Eye (tissue), 1 donor: ENCODE measurements around the gene EHMT1.
"Not testable (repeated sequence)": the region's sequence is repeated elsewhere in the genome, so short reads cannot be mapped to it uniquely, and the experiment has no call there.

Experiments
- DNase-seq: peaks from one replicate; pipeline ENCODE4 v3.0.0-alpha.2; 2015

EHMT1 gene

GRCh38 chr9:137878146-137878941 is 259.5 kb downstream of the EHMT1 start:
- peak; percentile 88 for DNase-seq

GRCh38 chr9:137879052-137879451 is 260.2 kb downstream of the EHMT1 start:
- no peak for DNase-seq

DNA sequence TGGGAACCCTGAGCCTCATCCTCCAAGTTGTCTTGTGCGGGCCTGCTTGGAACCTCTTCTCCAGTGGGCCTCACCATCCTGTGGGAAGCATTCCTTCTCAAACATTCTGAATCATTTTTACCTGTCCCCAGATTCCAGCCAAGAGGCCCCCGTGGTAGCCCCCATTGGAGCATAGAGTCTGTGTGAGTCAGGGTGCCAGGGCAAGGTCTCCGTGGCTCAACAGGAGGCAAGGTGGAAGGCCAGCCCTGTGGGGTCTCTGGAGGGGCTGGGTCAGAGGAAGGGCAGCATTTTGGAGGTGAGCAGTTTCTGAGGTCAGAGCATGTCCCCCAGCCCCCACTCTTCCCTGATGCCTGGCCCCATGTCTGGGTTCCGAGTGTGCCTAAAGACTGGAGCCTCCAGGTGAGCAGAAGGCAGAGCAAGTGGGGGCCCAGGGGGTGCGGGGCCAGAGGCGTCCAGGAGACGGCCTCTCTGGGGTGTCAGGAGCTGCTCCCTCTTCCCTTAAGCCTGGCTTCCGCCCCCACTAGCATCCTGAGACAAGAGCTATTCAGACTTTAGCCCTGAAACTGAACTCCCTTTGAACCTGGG is 260.9 kb downstream of the EHMT1 start:
- no peak for DNase-seq

- no peak for DNase-seq
Observed at GRCh38 chr9:137880160-137880975, 261.6 kb downstream of the EHMT1 start.

DNA sequence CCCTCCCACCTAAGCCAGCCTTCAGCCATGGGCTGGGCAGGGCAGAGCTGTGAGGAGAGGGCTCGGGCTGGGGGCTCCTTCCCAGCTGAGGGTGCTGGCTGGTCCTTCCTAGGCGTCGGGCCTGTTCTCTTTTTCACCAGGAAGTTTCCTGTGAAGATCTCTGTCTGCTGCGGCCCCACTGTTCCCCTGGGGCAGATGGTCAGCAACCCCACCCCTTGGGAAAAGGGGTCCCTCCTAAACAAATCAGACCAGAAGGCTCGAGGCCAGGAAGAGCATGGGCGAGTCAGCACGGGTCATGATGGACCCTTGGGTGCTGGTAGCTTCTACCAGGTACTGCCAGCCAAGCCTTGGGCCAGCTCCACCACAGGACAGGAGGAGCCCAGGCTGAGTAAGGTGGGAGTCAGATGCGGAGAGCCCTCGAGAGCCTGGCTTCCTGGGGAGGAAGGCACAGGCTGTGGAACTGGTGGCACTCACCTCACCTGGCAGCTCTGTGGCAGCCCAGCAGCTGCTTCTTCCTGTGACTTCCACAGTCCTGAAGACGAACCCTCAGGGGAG is 262.2 kb downstream of the EHMT1 start:
- DNase-seq, result no peak

DNA sequence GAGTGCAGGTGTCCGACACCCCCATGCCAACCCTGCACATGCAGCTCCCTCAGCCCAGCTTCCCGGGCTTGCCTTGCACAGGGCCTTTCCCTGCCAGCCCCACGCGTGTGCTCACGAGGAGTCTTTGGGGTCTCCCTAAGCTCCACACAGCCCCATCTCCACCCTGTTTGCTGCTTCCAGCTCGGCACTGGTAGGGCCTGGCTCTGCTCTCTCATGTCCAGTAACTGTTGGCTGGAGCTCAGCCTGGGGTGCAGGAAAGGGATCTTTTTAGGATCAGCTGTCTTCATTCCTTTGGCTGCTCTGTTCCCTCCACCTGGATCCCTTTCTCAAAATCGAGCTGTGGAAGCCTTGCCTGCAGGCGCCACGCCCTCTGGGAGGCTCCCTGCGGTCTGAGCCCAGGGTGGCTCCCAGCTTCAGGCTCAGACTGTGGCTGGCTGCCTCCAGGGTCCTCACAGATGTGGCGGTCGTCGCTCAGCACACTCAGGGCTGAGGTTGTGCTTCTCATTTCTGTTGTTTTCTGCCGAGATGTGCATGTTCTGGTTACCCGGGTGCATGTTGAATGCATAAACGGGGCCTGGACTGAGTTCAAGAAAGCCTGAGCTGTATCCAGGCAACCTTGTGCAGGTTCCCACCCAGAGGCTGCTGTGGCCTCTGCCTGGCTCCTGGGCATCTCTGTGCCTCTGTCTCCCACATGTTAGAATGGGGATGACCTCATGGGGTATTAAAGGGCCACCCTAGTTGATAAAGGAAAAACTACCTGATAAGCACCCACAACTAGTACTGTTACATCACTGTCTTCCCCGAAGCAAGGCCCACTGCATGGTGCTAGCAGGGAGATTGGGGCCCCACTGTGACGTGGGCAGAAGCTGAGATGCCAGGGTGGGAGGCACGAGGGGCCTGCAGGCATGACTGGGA is 263.0 kb downstream of the EHMT1 start:
- no peak for DNase-seq

GRCh38 chr9:137882506-137882821 is 263.7 kb downstream of the EHMT1 start:
- no peak for DNase-seq

DNA sequence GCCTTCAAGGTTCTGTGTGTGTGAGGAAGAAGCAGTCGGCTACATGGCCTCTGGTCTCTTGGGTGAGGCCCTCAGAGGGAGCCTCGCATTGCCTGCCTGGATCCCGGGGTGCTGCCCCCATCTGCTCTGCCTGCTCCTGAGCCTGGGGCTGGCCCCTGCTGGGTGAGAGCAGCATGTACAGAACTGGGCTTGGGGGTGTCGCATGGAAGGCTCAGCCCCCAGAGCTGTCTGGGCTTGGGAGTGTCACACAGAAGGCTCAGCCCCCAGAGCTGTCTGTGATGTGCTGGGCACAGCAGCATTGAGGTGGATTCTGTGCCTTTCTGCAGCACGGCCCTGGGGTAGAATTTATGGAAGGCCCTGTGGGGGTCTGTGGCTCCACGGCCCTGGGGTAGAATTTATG is 265.2 kb downstream of the EHMT1 start:
- DNase-seq, result not testable (repeated sequence)

DNA sequence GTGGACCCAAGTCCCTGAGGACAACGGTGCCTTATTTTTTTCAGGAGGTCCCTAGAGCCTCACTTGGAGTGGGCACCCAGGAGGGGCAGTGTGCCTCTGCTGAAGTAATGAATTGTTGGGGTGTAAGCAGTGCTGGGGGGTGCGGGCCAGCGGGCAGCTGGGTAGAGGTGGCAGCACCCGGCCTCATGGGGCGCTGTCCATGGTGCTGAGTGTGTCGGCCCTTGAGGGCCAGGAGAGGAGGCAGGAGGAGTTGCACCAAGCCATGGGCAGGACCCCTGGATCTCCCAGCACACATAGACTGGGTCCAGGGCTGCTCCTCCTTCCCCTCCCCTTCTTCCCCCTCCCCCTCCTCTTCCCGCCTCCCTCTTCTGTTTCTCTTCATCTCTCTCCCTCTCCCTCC is 265.7 kb downstream of the EHMT1 start:
- not testable (repeated sequence) for DNase-seq

DNA sequence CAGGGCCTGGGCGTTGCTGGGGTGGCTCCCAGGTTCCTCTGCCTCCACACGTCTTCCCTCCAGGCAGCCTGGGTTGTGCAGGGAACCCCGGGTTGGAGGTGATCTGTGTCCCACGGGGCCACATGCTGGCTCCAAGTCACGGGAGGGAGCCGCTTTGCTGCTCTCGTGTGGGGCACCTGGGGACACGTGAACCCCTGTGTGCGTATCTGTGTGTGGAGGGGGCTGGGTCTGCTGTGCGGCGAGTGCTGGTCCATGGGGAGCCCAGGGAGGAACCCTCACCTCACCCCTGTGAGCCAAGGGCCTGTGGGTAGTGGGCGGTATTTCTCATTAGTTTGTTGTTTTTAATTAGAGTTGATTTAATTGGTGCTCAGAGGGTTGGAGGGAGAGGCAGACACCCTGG is 266.3 kb downstream of the EHMT1 start:
- not testable (repeated sequence) for DNase-seq
